ENCODE measurements around the gene L3MBTL4. TPM values are rescaled to one million over a fixed set of nuclear protein-coding genes. Genes with fewer than 3 reads are reported as not detected.

L3MBTL4 gene
- total RNA-seq, 1 experiment from 2014 or later = 1.4 TPM

GRCh38 chr18:6031442-6031841 is 383.3 kb downstream of the L3MBTL4 start:
- ATAC-seq (no peak), DNase-seq (ENCODE audit: low spot score) (no peak)
- POLR2A ChIA-PET = no interaction called here
- Mint-ChIP-seq H3K9me3 (peaks cover 18% of the 10 kb centered on the region), H3K27me3 (ENCODE audit: low read depth) (peaks cover 4% of the 10 kb centered on the region; the same call in 1 of the 2 replicates), H3K4me3 (no peak overlapping the region), H3K36me3 (peaks cover 8% of the 10 kb centered on the region), H3K4me1 (no peaks in the 10 kb centered on the region), H3K27ac (no peak overlapping the region)
- TF ChIP-seq CTCF (IDR thresholded peaks at IDR 0.05) = no peak
- no peak for TF ChIP-seq ERG (CRISPR knock-in tag; IDR thresholded peaks at IDR 0.05)
- no peak for TF ChIP-seq NFYB (CRISPR knock-in tag; conservative IDR thresholded peaks at IDR 0.05; ENCODE audit: low read depth)
- no peak for TF ChIP-seq ZNF423 (CRISPR knock-in tag; IDR thresholded peaks at IDR 0.05)
- TF ChIP-seq JUN (CRISPR knock-in tag; IDR thresholded peaks at IDR 0.05) = no peak
- no peak for TF ChIP-seq MYBL2 (CRISPR knock-in tag; IDR thresholded peaks at IDR 0.05)
- no peak for TF ChIP-seq PRDM15 (CRISPR knock-in tag; IDR thresholded peaks at IDR 0.05)
- no peak for TF ChIP-seq ELF4 (CRISPR knock-in tag; IDR thresholded peaks at IDR 0.05; ENCODE audit: low read depth)
- no peak for TF ChIP-seq ZNF425 (CRISPR knock-in tag; conservative IDR thresholded peaks at IDR 0.05)
- TF ChIP-seq ZNF121 (CRISPR knock-in tag; IDR thresholded peaks at IDR 0.05) = no peak
- CTCF ChIA-PET = no interaction called here

GRCh38 chr18:6031002-6031401 is 383.7 kb downstream of the L3MBTL4 start:
- Mint-ChIP-seq H3K4me1 (no peaks in the 10 kb centered on the region), H3K36me3 (peaks cover 4% of the 10 kb centered on the region), H3K4me3 (no peak overlapping the region), H3K27me3 (ENCODE audit: low read depth) (no peaks in the 10 kb centered on the region; the same call in 1 of the 2 replicates), H3K27ac (no peak overlapping the region), H3K9me3 (peaks cover 14% of the 10 kb centered on the region)
- CTCF ChIA-PET = no interaction called here
- no peak for ATAC-seq
- no peak for TF ChIP-seq GTF2I (CRISPR knock-in tag; conservative IDR thresholded peaks at IDR 0.05)
- POLR2A ChIA-PET = no interaction called here
- DNase-seq (ENCODE audit: low spot score) = no peak

- ATAC-seq (no peak), DNase-seq (ENCODE audit: low spot score) (no peak)
- H3K9me3 Mint-ChIP-seq = peaks cover 7% of the 10 kb centered on the region; the same call in 1 of the 2 replicates
- POLR2A ChIA-PET = no interaction called here
- H3K4me3 Mint-ChIP-seq = no peak overlapping the region
- no peak overlapping the region for H3K27ac Mint-ChIP-seq
- H3K4me1 Mint-ChIP-seq = peaks cover 15% of the 10 kb centered on the region
- no peaks in the 10 kb centered on the region; the same call in 1 of the 2 replicates for H3K27me3 Mint-ChIP-seq (ENCODE audit: low read depth)
- CTCF ChIA-PET = no interaction called here
- no peaks in the 10 kb centered on the region for H3K36me3 Mint-ChIP-seq
- TF ChIP-seq MLX (CRISPR knock-in tag; IDR thresholded peaks at IDR 0.05) (no peak), FOXJ3 (CRISPR knock-in tag; IDR thresholded peaks at IDR 0.05; ENCODE audit: borderline replicate concordance) (no peak), ZSCAN18 (CRISPR knock-in tag; IDR thresholded peaks at IDR 0.05) (no peak), FOXP4 (CRISPR knock-in tag; IDR thresholded peaks at IDR 0.05) (no peak), ZNF121 (CRISPR knock-in tag; IDR thresholded peaks at IDR 0.05) (no peak), ESRRA (CRISPR knock-in tag; IDR thresholded peaks at IDR 0.05; ENCODE audit: borderline replicate concordance) (no peak), OVOL2 (CRISPR knock-in tag; IDR thresholded peaks at IDR 0.05; ENCODE audit: borderline replicate concordance) (no peak), PRRX2 (CRISPR knock-in tag; IDR thresholded peaks at IDR 0.05) (no peak), JUN (CRISPR knock-in tag; IDR thresholded peaks at IDR 0.05) (no peak)
Observed at GRCh38 chr18:6024745-6025248, 389.9 kb downstream of the L3MBTL4 start.

Data from WTC11 (cell line).